Mesenteric fat pad (tissue), 1 donor: Measurements from ENCODE around the gene CEP250. TPM values are rescaled to one million over a fixed set of nuclear protein-coding genes. Genes with fewer than 3 reads are reported as not detected.
"Not testable (repeated sequence)": the region's sequence is repeated elsewhere in the genome, so short reads cannot be mapped to it uniquely, and the experiment has no call there.

Source experiments
- DNase-seq: peaks from one replicate; pipeline ENCODE4 v3.0.0-alpha.2; 2020; ENCODE audit warnings: low spot score
- total RNA-seq: library from RNA; stranded (reverse); fragmentation: NEBNext Ultra II Directional; extraction: Animal tissue kit (Norgen Biotek cat#: 25700); gene quantifications from one replicate; pipeline ENCODE4 v1.2.1, GENCODE V29; 2021
- donor health status: DM: yes; HTN: yes; CAD: no.

The CEP250 gene
- total RNA-seq, 1 donor from 2014 or later: 19.3 TPM

DNA sequence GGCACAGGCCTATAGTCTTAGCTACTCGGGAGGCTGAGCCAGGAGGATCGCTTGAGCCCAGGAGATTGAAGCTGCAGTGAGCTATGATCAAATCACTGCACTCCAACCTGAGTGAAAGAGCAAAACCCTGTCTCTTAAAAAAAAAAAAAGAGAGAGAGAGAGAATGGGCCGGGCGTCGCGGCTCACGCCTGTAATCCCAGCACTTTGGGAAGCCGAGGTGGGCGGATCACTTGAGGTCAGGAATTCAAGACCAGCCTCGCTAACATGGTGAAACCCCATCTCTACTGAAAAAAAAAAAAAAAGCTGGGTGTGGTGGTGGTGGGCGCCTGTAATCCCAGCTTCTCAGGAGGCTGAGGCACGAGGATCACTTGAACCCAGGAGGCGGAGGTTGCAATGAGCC, 5.5 kb upstream of the CEP250 start:
- DNase-seq: not testable (repeated sequence)

DNA sequence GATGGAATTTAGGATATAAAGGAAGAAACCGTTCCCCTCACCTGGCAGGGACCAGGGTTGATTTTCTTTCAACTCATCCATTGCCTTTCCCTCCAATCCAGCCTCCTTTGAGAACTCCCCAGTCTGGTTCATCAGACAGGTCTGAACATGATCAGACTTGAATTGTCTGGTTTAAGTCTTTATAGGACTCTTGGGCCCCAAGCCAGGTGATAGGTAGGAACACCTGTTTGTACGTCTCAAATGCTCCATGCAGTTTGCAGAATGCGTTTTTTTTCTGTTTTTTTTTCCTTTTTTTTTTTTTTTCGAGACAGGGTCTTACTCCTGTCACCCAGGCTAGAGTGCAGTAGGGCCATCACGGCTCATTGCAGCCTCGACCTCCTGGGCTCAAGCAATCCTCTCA, 4.1 kb upstream of the CEP250 start:
- no peak for DNase-seq

DNA sequence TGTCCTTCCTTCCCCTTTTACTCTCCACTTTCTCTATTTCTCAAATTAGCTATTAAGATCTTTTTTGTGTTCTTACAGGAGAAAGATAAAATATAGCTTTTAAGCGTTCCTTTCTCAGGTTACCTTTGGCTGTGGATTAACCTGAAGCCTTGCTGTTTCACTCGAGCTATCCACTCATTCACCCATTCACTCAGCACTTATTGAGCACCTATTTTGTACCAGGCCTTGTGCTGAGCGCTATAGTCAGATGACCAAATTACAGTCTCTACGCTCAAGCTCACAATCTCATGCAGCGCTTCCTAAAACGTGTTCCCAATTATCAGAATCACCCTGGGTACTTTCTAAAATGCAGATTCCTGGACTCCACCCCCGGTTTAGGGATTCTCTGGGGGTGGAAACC, 1.8 kb upstream of the CEP250 start:
- DNase-seq: no peak

DNA sequence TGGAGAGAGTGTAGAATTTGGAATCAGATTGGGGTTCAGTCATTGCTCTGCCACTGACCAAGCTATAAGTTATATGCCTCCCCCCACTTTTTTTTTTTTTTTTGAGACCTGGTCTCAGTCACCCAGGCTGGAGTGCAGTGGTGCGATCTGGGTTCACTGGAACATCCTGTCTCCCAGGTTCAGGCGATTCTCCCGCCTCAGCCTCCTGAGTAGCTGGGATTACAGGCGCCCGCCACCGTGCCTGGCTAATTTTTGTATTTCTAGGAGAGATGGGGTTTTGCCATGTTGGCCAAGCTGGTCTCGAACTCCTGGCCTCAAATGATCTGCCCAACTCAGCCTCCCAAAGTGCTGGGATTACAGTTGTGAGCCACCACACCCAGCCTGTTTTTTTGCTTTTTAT, 1.3 kb downstream of the CEP250 start:
- DNase-seq: not testable (repeated sequence)

DNA sequence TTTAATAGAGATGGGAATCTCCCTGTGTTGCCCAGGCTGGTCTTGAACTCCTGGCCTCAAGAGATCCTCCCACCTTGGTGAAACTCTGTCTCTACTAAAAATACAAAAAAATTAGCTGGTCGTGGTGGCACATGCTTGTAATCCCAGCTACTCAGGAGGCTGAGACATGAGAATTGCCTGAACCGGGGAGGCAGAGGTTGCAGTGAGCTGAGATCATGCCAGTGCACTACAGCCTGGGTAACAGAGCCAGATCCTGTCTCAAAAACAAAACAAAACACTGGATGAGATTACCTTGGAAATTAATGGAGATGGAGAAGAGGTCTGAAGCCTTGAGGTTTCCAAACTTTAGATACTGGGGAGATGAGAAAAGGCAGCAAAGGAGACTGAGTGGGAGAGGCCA, 2.1 kb downstream of the CEP250 start:
- not testable (repeated sequence) for DNase-seq

DNA sequence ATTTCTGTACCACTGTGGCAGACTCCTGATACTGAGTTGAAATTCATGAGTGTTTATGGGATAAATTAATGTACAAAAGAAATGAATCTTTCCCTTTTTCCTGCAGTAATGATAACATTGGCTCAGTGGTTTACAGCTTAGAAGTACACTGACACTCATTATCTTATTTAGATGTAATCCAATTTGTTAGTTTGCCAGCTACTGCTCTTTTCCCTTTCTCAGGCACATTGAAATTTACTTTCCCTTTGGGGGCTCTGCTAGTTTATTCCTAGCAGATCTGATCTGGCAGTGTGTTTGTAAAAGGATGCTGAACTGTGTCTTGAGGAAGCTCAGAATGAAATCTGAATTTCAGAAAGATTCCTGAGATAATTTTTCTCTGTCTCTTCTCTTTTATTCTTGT, 3.0 kb downstream of the CEP250 start:
- no peak for DNase-seq

DNA sequence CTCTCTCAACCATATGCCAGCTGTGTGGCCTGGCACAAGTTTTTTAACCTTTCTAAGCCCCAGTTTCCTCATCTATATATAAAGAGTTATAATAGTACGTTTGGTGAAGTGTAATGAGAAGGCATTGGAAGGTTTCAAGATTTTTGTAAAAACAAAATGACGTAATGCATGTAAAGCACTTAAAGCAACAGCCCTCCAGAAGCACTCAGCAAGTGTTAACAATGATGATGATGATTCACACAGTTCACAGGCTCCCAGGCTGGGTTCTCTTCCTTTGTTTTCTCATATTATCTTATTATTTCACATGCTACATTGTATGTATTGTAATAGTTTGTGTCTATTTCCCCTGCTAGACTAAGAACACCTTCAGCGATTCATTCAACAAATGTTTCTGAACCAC, 6.2 kb downstream of the CEP250 start:
- DNase-seq: no peak

DNA sequence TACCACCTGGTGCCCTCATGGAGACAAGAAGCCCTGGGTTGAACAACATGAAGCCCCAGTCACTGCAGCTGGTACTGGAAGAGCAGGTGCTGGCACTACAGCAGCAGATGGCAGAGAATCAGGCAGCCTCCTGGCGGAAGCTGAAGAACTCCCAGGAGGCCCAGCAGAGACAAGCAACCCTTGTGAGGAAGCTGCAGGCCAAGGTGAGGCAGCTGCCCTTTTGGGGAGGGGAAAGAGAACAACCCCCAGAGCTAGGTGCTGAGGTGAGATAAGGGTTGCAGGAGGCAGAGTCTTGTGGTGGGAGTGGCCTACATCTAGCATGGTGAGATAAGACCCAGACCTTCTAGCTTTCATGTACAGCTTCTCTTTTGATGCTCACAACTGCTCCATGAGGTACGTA, 7.0 kb downstream of the CEP250 start:
- no peak for DNase-seq

DNA sequence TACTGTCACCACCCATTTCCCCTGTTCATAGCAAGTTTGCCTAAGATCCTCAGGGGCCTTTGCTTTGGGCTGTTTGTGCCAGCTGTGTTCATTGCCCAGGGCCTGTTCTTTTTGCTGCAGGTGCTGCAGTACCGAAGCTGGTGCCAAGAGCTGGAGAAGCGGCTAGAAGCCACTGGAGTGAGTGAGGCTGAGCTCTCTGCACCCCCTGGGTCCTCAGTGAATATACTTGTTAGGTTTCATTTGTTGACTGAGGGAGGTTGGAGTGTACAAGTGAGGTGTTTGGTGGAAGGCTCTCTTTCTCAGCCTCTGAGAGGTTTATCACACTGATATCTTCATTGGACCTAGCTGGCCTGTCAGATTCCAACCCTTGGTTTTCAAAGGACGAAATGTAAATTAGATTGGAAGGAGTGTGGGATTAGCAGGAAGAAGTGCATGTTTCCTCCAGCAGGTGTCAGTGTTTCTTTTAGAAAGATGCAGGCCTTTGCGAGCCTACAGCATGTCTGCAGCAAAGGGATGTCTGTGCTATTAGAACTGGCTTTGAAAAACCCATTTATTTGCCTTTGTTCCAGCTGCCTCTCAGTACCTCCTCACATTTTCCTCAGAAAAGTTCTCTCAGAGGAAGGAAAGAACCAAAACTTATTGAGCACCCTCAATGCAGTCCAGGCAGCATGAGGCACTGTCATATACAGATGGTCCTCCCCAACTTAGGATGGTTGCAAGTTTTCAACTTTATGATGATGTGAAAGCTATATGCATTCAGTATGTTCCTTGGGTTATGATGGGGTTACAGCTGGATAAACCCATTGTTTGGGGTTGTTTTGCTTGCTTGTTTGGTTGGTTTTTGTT, 8.3 kb downstream of the CEP250 start:
- DNase-seq: no peak

DNA sequence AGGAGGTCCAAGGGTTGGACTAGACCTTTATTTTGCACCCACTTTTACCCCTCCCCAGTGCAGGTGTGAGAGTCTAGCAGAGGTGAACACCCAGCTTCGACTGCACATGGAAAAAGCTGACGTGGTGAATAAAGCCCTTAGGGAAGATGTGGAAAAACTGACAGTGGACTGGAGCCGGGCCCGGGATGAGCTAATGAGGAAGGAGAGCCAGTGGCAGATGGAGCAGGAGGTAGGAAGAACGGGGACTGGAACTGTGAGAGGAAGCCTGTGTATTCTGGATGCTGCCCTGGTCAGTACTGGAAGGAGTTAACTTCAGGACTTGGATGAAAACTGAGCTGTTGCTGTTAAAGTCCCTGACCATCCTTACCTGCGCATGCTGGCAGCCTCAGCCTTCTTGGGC, 10.6 kb downstream of the CEP250 start:
- DNase-seq: no peak

DNA sequence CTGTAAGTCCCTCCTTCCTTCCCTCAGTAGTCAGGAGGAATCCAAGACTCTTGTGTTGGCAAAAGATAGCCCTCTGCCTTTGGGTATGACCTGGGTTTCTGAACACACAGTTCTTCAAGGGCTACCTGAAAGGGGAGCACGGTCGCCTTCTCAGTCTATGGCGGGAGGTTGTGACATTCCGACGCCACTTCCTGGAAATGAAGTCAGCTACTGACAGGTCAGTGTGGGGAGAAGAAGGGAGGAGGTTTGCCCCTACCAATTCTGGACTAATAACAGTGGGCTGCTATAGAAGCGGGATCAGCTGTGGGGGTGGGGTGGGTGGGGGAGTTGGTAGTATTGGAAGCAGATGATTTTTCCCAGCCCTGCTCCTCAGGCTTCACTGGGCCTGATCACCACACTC, 11.5 kb downstream of the CEP250 start:
- no peak for DNase-seq

DNA sequence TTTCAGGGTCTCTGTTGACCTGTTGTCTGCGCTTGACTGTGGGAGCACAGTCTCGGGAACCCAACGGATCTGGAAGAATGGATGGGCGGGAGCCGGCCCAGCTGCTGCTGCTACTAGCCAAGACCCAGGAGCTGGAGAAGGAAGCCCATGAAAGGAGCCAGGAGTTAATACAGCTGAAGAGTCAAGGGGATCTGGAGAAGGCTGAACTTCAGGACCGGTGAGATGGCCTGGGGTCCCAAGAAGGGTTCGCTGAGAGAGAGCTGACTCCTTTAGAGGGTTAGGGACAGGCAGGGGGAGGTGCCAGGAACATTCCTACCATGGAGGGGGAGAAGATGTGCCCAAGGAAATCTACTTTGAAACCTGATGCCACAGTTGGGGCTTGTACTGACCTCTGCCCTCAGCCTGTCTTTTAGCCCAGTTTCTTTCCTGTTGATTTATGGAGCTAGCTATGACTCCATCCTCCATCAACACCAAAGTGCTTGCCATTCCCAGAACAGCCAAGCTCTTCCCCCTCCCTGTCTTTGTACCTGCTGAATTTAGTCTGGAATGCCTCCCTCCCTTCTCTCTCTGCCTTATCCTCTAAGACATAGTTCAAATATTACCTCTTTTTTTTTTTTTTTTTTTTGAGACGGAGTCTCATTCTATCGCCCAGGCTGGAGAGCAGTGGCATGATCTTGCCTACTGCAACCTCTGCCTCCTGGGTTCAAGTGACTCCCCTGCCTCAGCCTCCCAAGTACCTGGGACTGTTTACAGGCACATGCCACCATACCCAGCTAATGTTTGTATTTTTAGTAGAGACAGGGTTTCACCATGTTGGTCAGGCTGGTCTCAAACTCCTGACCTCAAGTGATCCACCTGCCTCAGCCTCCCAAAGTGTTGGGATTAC, 12.2 kb downstream of the CEP250 start:
- no peak for DNase-seq

DNA sequence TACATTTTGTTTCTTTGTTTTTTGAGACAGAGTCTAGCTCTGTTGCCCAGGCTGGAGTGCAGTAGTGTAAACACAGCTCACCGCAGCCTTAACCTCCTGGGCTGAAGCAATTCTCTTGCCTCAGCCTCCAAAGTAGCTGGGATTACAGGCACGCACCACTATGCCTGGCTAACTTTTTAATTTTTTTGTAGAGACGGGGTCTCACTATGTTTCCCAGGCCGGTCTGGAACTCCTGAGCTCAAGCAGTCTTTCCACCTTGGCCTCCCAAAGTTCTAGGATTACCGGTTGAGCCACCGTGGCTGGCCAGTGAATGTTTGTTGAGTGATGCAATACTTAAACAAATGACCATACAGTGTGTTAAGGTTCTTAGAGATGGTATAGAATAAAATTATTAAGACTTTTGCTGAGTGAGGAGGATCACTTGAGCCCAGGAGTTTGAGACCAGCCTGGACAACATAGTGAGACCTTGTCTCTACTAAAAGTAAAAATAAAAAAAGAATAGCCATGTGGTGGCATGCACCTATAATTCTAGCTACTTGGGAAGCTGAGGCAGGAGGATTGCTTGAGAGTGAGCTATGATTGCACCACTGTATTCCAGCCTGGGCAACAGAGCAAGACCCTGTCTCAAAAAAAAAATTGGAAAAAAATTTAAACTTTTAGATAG, 13.4 kb downstream of the CEP250 start:
- DNase-seq: no peak

DNA sequence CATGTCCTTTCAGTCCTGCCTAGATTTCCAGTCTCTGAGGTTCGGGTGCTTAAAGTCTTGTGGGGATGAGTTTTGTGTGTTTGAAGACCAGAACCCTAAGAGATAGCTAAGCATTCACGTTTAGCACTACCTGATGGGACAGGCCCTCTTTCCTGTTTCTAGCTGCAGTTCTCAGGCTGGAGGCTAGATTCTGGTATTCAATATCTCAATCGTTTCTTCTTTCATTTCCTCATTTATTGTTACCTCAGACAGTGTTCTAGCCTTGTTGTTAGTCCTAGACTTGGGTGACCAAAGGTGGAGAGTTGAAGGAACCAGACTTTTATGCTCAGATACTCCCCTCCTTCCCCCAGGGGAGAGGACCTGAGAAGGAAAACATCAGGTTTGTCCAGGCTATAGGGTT, 16.8 kb downstream of the CEP250 start:
- no peak for DNase-seq

DNA sequence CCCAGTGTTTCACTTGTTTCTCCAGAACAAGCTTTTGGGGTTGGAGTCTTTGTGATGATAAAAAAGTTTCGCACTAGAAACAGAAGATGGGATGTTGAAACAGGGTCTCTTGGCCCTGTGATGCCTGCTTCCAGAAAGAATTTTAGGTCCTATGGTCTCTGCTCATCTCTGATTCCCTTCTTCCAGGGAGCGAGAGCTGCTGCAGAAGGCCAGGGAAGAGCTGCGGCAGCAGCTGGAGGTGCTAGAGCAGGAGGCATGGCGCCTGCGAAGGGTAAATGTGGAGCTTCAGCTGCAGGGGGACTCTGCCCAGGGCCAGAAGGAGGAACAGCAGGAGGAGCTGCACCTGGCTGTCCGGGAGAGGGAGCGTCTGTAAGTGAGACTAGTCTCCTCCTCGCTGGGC, 18.3 kb downstream of the CEP250 start:
- no peak for DNase-seq

DNA sequence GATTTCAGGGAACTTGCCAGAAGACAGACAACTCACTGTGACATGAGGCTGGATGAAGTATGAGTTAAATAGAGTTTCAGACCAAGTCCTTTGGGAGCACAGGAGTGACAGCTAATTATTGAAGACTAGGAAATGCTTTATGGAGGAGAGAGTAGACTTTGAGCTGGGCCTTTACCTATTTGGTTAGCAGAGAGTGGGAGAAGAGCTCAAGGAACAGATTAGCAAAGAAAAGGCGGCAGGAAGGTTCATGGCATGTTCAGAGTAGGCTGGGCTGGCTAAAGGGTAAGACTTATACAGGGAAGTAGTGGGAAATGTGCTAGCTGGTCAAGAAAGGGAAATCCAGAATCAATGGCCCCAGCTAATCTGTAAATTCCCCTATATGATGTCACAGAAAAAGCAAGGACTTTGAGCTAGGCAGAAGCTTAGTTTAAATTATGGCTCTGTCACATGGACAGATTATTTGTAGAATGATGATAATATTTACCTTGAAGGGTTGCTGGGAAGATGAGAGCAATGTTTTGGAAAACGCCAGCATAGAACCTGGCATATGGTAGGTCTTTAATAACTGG, 19.0 kb downstream of the CEP250 start:
- no peak for DNase-seq

DNA sequence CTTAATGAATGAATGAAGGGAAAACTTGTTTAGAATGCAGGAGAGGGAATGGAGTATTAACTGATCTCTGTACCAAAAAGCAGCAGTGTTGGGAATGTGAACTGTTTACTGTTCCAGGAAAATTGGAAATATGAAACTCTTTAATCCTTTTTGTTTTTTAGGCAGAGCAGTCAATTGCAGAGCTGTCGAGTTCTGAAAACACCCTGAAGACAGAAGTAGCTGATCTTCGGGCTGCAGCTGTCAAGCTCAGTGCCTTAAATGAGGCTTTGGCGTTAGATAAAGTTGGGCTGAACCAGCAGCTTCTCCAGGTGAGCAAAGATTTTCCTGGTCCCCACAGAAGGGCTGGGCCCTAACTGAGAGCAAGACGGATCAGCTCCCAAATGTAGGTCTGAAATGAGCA, 20.9 kb downstream of the CEP250 start:
- no peak for DNase-seq

DNA sequence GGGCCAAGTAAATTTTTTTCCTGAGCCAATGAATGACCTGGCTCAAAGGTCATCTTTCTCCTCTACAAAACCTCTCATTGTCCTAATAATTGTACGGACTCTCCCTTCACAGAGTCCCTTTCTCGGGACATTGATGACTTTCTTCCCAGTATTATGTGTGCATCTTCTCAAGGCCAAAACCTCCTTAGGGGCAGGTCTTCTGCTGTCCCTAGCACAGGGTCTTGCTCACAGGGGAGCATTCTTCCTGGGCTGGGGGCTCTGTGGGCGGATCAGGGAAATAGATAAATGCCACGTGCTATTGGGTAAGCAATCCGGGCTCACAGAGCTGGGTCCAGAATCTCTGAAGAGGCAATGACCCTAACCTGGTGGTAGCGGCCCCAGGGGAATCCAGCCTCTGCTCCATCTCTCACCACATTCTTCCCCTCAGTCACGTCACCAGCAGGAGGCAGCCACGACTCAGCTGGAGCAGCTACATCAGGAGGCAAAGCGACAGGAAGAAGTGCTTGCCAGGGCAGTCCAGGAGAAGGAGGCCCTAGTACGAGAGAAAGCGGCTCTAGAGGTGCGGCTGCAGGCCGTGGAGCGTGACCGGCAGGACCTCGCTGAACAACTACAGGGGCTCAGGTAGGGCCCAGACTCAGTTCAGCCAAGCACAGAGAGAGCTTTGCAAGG, 23.5 kb downstream of the CEP250 start:
- no peak for DNase-seq

DNA sequence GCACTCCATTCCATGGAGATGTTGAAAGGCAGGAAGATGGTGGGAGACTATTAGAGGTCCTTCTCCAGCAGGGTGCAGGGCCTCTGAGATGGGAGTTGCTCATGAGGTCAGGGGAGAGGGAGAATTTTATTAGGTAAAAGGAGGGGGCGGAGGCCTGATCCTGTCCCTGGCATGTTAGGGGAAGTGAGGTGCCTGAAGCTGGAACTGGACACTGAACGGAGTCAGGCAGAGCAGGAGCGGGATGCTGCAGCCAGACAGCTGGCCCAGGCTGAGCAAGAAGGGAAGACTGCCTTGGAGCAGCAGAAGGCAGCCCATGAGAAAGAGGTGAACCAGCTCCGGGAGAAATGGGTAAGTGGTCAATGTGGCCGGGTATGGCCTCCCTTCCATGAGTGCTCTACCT, 24.4 kb downstream of the CEP250 start:
- DNase-seq: no peak

DNA sequence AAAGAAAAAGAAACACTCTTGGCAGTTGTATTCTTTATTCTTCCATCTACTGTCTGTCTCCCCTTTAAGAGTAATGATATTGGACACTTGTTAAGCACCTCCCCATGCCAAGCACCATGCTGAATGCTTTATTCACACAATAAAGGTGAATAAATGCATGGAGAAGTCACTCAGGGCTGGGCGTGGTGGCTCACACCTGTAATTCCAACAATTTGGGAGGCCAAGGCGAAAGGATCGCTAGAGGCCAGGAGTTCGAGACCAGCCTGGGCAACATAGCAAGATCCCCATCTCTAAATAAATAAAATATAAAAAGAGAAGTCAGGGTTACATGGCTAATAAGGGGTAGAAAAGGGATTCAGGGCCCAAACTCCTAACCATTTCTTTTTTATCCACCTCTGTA, 32.1 kb downstream of the CEP250 start:
- no peak for DNase-seq

DNA sequence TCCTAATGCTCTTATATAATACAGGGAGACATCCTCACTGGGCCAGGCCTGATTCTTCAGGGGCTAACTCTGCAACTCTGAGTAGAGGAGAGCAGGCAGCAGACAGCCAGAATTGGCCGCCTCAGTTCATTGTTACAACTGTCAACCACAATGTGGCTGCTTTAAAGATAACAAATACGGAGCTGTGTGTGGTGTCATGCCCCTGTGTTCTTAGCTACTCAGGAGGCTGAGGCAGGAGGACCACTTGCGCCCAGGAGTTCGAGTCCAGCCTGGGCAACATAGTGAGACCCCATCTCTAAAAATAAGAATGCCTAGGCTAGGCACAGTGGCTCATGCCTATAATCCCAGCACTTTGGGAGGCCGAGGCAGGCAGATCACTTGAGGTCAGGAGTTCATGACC, 34.3 kb downstream of the CEP250 start:
- DNase-seq: no peak
